Measurements from ENCODE around the gene VIPR2.
"Not testable (repeated sequence)": the region's sequence is repeated elsewhere in the genome, so short reads cannot be mapped to it uniquely, and the experiment has no call there.

Gene VIPR2

DNA sequence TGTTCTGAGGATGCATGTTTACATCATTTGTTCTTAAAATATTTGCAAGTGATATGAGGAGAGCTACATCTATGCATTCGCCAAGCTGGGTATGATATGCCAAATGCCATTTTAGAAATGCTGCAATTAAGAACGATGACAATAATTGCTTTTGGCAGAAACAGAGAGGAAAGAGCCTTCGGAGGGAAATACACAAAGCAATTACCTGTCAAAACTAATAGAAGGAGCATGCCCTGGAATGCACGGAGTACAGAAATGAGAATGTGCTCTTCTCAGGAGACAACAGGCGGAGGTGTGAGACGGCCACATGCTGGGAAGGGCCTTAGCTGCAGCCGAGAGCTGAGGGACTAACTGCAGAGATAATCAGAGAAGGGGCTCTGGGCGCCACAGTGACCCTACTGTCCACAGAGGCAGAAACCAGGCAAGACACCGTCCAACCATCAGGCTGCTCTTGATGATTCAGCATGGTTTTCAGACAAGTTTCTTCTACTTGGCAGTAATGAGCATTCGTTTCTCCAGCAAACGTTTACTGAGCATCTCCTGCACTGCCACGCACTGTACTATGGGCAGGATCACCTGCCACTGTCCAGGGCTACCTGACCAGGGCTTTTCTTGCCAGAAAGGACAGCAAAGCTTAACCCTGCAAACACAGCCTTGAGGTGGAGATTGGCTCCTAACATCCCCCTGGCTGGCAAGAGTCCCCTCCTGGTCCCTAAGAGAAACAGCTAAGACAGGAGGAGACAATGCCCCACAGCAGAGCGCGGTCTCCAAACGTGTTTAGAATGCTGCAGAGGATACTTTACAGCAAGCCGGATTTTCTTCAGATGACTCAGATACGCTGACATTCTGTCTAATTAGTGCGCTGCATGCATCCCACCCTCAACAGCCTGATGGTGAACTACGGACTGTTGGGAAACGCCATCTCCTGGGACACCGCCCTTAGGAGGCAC lies 18.1 kb downstream of the VIPR2 start:
- DNase-seq (ENCODE audit: low read depth): no peak
- TF ChIP-seq, protein P1, sequence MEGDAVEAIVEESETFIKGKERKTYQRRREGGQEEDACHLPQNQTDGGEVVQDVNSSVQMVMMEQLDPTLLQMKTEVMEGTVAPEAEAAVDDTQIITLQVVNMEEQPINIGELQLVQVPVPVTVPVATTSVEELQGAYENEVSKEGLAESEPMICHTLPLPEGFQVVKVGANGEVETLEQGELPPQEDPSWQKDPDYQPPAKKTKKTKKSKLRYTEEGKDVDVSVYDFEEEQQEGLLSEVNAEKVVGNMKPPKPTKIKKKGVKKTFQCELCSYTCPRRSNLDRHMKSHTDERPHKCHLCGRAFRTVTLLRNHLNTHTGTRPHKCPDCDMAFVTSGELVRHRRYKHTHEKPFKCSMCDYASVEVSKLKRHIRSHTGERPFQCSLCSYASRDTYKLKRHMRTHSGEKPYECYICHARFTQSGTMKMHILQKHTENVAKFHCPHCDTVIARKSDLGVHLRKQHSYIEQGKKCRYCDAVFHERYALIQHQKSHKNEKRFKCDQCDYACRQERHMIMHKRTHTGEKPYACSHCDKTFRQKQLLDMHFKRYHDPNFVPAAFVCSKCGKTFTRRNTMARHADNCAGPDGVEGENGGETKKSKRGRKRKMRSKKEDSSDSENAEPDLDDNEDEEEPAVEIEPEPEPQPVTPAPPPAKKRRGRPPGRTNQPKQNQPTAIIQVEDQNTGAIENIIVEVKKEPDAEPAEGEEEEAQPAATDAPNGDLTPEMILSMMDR (IDR thresholded peaks at IDR 0.05; ENCODE audit: control insufficient read depth, extremely low read depth, insufficient read depth): no peak
- no peak overlapping the region for H3K4me3 ChIP-seq (ENCODE audit: low read depth, low read length)

DNA sequence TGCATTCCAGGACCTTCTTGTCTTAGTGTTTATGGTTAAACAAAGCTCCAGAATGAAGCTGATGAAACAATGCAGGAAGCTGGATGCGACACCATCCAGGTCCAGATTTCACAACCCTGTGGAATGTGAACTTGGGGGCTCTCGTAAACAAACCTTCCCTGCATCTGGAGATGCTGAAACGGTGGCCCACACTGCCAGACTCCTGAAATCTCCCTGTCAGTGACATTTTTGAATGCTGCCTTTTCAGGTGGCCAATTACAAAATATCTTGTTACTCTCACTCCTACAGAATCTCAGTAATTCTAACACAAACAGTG lies 18.8 kb downstream of the VIPR2 start:
- H3K4me3 ChIP-seq (ENCODE audit: low read depth, low read length): no peak overlapping the region
- TF ChIP-seq, protein P1 (IDR thresholded peaks at IDR 0.05; ENCODE audit: control insufficient read depth, extremely low read depth, insufficient read depth): no peak
- no peak for DNase-seq (ENCODE audit: low read depth)

GRCh38 chr7:159125104-159125954 lies 19.3 kb downstream of the VIPR2 start:
- H3K4me3 ChIP-seq (ENCODE audit: low read depth, low read length): no peak overlapping the region
- no peak for DNase-seq (ENCODE audit: low read depth)
- TF ChIP-seq, protein P1 (IDR thresholded peaks at IDR 0.05; ENCODE audit: control insufficient read depth, extremely low read depth, insufficient read depth): no peak

DNA sequence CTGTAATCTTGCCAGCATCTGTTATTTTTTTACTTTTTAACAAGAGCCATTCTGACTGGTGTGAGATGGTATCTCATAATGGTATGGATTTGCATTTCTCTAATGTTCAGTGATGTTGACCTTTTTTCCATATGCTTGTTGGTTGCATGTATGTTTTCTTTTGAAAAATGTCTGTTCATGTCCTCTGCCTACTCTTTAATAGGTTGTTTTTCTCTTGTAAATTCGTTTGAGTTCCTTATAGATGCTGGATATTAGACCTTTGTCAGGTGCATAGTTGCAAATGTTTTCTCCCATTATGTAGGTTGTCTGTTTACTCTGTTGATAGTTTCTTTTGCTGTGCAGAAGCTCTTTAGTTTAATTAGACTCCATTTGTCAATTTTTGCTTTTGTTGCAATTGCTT lies 20.9 kb downstream of the VIPR2 start:
- not testable (repeated sequence) for DNase-seq (ENCODE audit: low read depth); H3K4me3 ChIP-seq (ENCODE audit: low read depth, low read length)

DNA sequence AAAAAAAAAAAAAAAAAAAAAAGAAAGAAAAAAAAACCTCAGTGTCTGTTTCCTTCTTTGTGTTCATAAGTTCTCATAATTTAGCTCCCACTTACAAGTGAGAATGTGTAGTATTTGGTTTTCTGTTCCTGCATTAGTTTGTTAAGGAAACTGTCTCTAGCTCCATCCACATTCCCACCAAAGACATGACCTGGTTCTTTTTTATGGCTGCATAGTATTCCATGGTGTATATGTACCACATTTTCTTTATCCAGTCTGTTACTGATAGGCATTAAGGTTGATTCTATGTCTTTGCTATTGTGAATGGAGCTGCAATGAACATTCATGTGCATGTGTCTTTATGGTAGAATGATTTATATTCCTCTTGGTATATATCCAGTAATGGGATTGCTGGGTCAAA lies 21.4 kb downstream of the VIPR2 start:
- not testable (repeated sequence) for DNase-seq (ENCODE audit: low read depth)

GRCh38 chr7:159122276-159122675 lies 22.4 kb downstream of the VIPR2 start:
- TF ChIP-seq, protein P1 (IDR thresholded peaks at IDR 0.05; ENCODE audit: control insufficient read depth, extremely low read depth, insufficient read depth): no peak
- DNase-seq (ENCODE audit: low read depth): no peak
- H3K4me3 ChIP-seq (ENCODE audit: low read depth, low read length): no peak overlapping the region

More for the DNA sequence above, 21.4 kb downstream of the VIPR2 start:
- H3K4me3 ChIP-seq (ENCODE audit: low read depth, low read length): not testable (repeated sequence)

GRCh38 chr7:159121476-159121875 lies 23.2 kb downstream of the VIPR2 start:
- H3K4me3 ChIP-seq (ENCODE audit: low read depth, low read length): no peak overlapping the region
- DNase-seq (ENCODE audit: low read depth): no peak
- TF ChIP-seq, protein P1 (IDR thresholded peaks at IDR 0.05; ENCODE audit: control insufficient read depth, extremely low read depth, insufficient read depth): no peak
